NCI-H1436 (cell line): Measurements from ENCODE around the gene PEX3.
"Not testable (repeated sequence)": the region's sequence is repeated elsewhere in the genome, so short reads cannot be mapped to it uniquely, and the experiment has no call there.

Experiments
- DNase-seq: peaks from one replicate; lab custom pipeline; 2025; lab: John Stamatoyannopoulos, UW

The PEX3 gene

GRCh38 chr6:143507358-143508145 lies 56.9 kb downstream of the PEX3 start:
- DNase-seq, result no peak

- not testable (repeated sequence) for DNase-seq
These were observed 59.7 kb downstream of the PEX3 start for GRCh38 chr6:143510326-143510725.

GRCh38 chr6:143510991-143511891 lies 60.6 kb downstream of the PEX3 start, which contains the start of gene FUCA2:
Gene FUCA2, minus strand, starts transcription at chr6:143511720. Its CDS starts 86 bp downstream, at chr6:143511634.
- DNase-seq, result no peak

GRCh38 chr6:143513410-143513809 lies 62.8 kb downstream of the PEX3 start:
- peak; percentile 78 for DNase-seq

GRCh38 chr6:143515061-143515760 lies 64.6 kb downstream of the PEX3 start:
- DNase-seq, result no peak

- no peak for DNase-seq
These were observed 65.3 kb downstream of the PEX3 start for GRCh38 chr6:143515766-143516355.

- DNase-seq, result no peak
These were observed 66.3 kb downstream of the PEX3 start for GRCh38 chr6:143516690-143517446.

GRCh38 chr6:143517447-143517773 lies 66.8 kb downstream of the PEX3 start:
- no peak for DNase-seq

- no peak for DNase-seq
These were observed 71.5 kb downstream of the PEX3 start for GRCh38 chr6:143522039-143522600.

GRCh38 chr6:143525356-143525755 lies 74.8 kb downstream of the PEX3 start:
- DNase-seq, result no peak

GRCh38 chr6:143527677-143528076 lies 77.1 kb downstream of the PEX3 start:
- DNase-seq, result no peak

- no peak for DNase-seq
These were observed 77.7 kb downstream of the PEX3 start for GRCh38 chr6:143528164-143528811.

- no peak for DNase-seq
These were observed 78.5 kb downstream of the PEX3 start for GRCh38 chr6:143529095-143529494.

- DNase-seq, result no peak
These were observed 81.3 kb downstream of the PEX3 start for GRCh38 chr6:143531720-143532499.

GRCh38 chr6:143535189-143535614 lies 84.6 kb downstream of the PEX3 start:
- no peak for DNase-seq

- DNase-seq, result no peak
These were observed 85.9 kb downstream of the PEX3 start for GRCh38 chr6:143536461-143536865.

GRCh38 chr6:143536866-143537691 lies 86.5 kb downstream of the PEX3 start:
- DNase-seq, result no peak

GRCh38 chr6:143538374-143538773 lies 87.8 kb downstream of the PEX3 start:
- DNase-seq, result no peak

- no peak for DNase-seq
These were observed 88.5 kb downstream of the PEX3 start for GRCh38 chr6:143539106-143539505.
